ENCODE data around the gene MAP1LC3C.

The MAP1LC3C gene

DNA sequence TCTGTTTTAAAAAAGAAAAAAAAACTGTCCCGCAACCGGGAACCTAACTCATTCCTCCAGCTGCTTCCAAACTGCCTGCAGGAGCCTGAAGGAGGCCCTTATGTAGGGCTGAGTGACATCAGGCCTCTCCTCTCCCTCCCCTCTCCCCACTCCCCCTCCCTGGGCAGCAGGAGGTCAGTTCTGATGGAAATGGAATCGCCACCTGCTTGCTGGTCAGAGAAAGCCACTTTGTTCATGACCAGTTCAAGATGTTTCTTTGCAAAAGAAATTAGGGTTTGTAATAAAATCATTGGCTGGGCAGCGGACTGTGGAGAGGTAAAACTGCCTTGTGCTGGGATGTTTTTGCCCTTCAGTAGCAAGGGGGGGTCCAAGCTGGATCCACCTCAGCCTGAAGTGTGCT is at the start of gene MAP1LC3C:
MAP1LC3C (minus strand) TSS at position 73 of the 400 bp plus-strand sequence. CDS start 90 bp downstream, outside the sequence.
- no peak for DNase-seq (ENCODE audit: low read depth)

DNA sequence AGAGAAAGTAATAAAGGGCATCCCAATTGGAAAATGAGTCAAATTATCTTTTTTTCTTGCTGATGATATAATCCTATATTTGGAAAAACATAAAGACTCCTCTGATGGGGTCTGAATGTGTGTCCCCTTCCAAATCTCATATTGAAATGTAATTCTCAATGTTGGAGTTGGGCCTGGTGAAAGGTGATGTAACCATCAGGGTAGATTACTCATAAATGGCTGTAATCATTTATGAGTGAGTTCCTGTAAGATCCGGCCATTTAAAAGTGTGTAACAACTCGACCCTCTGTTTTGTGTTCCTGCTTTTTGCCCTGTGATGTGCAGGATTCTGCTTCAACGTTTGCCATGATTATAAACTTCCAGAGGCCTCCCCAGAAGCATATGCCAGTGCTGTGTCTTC is 44.3 kb upstream of the MAP1LC3C start:
- DNase-seq (ENCODE audit: low read depth), result no peak

DNA sequence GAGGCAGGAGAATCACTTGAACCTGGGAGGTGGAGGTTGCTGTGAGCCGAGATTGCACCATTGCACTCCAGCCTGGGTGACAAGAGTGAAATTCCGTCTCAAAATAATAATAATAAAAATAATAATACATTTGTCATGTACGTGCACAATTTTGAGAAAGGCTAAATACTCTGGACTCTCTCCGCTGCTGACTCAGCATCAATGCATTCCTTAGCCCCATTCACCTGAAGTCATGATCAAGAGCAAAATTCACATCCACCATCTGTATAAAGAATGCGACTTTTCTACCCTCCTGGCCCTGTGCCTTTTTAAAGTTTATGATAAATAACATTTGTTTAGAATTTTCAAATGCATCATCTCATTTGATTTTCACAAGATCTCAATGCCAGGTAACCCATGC is 35.5 kb upstream of the MAP1LC3C start:
- DNase-seq (ENCODE audit: low read depth), result no peak

DNA sequence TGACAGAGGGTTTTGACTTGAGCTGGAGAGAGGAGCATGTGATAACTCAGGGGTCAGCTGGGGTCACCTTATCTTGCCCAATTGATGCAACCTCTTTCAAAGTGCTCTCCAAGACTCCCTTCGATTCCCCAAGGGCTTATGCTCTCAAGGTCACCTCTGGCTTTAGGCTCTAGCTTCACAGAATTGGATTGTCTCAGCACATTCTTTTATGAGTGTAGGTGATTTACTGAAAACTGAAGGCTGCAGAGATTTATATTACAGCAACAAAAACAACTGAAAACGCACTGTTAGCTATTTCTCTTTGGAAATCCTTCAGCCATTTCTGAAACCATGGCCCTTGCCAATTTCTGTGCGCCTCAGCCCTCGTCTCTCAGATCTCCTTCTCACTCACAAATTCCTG is 34.5 kb upstream of the MAP1LC3C start:
- no peak for DNase-seq (ENCODE audit: low read depth)

DNA sequence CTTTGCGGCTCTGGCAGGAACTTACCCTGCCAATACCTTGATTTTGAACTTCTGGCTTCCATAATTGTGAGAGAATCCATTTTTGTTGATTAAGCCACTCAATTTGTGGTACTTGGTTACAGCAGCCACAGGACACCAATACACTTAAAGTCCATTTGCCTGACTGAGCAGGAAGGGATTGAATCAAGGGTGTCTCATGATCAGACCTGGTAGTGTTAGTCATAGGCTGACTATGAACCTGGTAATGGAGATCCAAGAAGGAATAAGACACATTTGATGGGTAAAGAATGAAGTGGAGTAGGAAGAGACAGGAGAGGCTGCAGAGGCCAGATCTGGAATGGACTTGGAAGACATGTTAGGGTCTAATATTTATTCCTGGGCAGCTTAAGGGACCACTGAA is 31.2 kb upstream of the MAP1LC3C start:
- DNase-seq (ENCODE audit: low read depth), result no peak

DNA sequence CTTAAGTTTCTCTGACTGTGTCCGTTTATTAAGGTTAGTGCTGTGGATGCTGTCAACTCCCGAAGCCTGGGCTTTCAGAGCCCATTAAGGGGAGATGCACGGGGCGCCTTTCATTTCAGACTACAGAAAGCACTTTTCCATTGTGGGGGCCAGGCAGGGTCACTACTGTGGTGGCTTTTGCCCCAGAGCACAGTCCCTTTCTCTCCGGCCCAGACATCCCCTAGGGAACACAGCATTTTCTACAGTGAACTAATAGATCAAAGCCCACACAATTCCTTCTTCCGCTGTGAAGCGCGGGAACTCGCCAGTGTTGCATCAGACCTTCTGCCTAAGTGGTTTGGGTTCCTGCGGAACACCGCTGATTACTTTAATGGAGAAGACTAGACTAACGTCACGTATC is 26.8 kb upstream of the MAP1LC3C start:
- no peak for DNase-seq (ENCODE audit: low read depth)

DNA sequence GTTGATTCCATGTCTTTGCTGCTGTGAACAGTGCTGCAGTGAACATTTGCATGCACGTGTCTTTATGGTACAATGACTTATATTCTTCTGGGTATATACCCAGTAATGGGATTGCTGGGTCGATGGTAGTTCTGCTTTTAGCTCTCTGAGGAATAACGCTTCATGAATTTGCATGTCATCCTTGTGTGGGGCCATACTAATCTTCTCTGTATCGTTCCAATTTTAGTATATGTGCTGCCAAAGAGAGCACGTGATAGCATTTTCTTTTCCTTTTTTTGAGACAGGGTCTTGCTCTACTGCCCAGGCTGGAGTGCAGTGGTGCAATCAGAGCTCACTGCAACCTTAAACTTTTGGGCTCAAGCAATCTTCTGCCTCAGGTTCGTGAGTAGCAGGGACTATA is 24.9 kb upstream of the MAP1LC3C start:
- DNase-seq (ENCODE audit: low read depth), result no peak

DNA sequence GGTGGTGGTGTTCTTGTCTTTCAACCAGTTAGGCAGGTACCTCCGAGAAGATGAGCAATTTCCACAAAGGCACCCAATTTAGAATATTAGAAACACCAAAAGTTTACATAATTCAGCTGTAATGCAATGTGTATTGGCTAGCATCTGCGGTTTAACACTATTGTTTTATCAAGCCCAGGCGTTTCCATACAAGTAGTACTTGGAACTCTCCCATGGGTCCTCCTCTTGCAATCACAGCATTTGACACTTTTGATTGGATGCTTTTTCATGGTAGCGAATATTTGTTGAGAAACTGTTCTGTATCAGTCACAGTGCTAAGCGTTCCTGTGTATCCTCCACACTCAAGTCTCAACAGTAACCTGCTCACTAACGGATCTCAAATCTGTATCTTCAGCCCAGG is 20.1 kb upstream of the MAP1LC3C start:
- no peak for DNase-seq (ENCODE audit: low read depth)

DNA sequence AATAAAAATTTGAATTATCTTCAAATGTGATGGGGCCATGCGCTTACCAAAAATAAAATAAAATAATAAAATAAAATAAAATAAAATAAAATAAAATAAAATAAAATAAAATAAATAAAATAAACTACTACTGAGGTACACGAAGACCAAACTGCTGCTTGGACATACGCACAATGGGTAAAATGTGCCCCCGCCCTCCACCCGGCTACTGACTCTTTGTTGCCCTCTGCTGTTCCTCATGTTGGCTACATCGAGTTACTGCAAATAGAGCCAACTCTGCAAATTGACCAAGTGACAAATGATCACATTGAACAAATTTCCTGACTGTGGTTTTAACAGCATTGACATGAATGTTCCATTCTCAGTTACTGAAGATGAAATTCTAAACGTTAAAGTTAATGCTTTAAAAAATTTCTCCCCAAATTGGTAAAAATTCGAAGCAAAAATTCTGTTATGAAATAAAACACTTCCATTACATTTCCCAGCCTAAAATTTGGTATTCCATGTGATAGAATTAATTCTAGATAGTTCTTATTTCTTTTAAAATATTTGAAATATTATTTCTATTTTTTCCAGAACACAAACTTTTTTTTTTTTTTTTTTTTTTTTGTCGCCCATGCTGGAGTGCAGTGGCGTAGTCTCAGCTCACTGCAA is 18.8 kb upstream of the MAP1LC3C start:
- DNase-seq (ENCODE audit: low read depth), result peak; percentile 16

DNA sequence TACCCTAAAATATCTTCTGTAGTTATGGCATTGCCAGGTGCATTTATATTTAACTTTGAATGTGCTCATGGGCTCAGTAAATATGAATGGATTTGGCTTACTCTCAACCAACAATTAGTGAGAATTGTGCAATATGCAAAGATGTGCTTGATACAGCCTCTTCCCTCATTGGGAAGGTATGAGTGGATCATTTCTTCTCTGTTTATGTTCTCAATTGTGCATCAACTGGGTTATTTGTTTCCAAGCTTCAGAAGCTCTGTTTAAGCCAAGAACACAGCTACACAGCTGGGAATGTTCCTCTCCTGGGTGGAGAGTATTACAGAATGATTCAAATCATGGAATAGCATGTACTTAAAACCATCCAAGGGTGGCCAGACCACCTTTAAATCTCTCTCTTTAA is 17.6 kb upstream of the MAP1LC3C start:
- no peak for DNase-seq (ENCODE audit: low read depth)

DNA sequence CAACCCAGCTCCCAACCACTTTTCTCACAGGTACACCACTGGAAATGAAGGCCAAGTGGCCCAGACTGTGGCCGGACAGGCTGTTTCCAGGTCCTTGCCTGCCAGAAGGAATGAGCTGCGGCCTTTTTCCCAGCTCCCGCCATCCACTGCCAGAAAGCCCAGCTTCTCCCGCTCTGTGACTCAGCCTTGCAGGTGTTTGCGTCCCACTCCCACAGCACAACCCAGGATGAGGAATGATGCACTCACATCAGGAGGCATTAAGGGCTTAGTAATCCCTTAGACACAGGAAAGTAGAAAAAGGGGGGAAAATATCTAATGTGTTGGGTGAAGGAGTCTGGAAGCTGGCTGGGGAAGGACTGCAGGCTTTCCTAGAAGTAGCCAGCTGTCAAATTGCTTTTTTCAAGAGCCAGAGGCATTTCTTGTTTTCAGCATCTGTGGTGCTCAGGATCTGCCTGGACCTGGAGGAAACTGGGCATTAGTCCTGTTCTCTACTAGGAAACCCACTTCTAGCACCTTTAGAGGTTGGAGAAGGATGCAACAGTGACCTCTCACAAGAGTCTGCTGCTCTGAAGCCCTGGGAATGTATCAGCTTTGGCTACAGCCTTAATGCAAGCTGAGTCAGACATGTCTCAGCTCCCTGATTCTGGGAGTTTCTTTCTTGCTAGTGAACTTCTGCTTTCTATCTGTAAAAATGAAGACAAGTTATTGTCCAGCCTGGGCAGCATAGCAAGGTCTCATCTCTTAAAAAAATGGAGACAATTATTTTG is 13.2 kb upstream of the MAP1LC3C start:
- DNase-seq (ENCODE audit: low read depth), result no peak

DNA sequence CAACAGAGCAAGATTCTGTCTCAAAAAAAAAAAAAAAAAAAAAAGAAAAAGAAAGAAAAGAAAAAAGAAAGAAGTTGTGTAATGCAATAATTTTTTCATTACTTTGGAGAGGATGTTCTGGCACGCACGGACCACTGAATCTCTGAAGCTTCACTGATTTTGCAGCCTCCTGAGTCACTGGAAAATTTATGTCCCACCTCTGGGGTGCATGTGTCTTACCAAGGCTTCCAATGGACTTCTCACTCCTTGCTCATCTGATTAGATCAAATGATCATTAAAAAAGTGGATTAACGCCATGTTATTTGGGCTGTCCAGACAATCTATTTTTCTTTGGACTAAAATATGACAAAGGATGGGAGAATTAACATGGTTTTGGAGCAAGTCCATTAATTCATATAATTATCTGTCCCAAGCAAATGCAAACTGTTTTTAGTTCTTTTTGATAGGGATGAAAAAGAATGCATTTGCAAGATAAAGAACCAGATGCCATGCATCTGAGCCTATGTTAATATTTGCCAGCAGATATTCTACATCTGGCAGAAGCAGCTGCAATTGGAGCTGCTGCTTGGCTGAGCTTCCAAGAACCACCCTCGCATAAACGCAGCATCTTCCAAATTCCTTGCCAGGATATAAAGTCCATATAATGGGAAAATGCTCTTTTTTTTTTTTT is 10.1 kb upstream of the MAP1LC3C start:
- DNase-seq (ENCODE audit: low read depth), result no peak

DNA sequence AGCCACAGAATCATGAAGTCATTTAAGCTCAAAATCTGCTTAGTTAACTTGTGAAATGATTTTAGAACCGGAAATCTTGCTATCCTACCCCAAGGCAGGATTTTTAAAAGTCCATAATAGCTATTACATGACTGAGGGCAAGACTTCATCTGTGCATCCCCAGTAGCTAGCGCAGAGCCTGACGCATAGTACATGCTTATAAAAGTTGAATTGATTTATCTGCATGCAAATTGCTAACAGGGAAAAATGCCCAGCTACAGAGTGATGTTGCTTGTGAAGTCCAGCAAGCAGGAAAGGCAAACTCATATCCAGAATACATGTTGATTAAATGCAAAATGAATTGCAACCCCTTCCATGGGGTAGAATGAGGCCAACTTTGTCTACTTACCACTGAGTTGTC is 8.1 kb upstream of the MAP1LC3C start:
- no peak for DNase-seq (ENCODE audit: low read depth)

DNA sequence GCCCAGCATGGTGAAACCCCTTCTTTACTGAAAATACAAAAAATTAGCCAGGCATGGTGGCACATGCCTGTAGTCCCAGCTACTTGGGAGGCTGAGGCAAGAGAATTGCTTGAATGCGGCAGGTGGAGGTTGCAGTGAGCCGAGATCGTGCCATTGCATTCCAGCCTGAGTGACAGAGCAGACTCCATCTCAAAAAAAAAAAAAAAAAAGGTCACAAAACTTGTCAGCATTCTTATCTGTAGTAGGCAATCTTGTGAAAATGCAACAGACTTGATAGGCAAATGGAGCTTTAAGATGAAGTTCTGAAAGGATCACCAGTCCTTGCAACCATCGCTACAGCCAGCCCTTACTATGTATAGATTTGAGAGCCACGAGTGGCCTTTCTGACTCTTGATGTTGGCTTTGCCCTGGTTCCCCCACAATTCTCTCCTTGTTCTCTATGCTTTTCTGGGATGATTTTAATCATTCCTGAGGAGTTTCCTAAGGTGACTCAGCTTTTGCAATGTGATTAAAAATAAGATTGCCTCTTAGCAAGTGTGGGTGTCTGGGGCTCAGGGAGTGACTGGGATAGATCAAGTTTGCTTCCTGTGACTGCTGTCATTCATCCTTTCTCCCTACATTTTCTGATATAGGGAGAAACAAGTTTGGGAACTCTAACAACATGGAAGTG is 7.1 kb upstream of the MAP1LC3C start:
- DNase-seq (ENCODE audit: low read depth), result no peak

DNA sequence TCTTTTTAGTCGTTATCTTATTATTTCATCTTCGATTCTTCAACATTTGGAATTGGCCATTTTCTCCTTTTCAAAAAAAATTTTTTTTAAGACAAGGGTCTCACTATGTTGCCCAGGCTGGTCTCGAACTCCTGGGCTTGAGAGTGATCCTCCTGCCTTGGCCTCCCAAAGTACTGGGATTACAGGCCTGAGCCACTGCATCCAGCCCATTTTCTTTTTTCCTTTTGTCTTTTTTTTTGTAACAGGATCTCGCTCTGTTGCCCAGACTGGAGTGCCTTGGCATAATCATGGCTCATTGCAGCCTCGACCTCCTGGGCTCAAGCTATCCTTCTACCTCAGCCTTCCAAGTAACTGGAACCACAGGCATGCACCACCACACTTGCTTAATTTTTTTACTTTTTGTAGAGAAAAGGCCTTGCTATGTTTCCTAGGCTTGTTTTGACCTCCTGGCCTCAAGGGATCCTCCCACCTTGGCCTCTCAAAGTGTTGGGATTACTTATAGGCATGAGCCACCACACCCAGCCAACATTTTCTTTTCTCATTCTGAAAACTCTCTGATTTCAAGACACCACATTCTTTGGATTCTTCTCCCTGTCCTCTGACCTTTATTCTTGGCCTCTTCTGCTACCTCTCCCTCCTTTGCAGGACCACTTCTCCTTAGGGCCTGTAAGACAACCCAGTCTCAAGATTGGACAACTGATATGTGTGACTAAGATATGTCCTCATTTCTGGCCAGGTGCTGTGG is 6.0 kb upstream of the MAP1LC3C start:
- DNase-seq (ENCODE audit: low read depth), result no peak

DNA sequence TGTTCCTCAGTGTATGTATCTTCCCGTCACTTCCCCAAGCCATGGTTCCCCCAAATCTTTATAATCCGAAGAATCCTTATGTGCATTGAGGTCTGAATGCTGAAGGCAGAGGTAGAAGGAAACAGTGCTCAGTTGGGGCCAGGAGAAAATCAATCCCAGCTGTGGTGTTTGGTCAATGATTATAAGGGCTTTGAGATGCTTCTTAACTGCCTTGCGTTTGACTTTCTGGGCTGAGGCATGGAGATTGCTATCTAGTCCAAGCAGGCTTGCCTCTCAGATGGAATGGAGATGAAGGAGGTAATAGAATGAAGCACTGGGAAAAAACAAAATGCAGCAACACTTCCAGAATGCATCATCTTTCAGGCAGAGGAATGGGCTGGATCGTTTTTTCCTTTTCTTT is 3.6 kb upstream of the MAP1LC3C start:
- no peak for DNase-seq (ENCODE audit: low read depth)

DNA sequence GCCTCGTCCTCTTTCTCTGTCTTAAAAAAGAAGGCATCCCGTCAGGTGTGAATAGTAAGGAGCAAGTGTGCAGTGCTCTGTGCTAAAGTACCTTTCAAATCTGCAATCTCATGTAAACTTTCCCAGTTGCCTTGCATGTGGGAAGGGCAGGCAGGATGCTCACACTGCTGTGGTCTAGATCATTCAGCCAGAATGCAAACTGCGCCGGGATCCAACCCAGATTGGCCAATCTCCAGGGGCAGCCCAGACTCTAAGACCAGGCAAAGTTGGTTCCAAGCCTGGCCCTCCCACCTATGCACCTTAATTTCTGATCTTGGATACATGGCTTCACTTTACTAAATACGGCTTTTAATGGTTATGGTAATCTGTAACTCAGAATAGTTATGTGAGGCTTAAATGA is 3.2 kb upstream of the MAP1LC3C start:
- no peak for DNase-seq (ENCODE audit: low read depth)

DNA sequence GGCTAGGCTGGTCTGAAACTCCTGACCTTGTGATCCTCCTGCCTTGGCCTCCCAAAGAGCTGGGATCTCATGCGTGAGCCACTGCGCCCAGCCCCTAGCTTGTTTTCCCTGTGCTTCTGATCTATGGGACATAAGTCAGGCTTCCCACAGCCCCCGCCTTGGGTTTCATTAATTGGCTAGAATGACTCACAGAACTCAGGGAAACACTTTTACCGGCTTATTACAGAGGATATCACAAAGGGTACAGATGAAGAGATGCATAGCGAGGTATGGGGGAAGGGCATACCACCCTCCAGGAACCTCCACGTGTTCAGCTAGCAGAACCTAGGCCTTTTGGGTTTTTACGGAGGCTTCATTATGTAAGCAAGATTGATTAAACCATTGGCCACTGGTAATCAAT is 1.5 kb upstream of the MAP1LC3C start:
- no peak for DNase-seq (ENCODE audit: low read depth)

DNA sequence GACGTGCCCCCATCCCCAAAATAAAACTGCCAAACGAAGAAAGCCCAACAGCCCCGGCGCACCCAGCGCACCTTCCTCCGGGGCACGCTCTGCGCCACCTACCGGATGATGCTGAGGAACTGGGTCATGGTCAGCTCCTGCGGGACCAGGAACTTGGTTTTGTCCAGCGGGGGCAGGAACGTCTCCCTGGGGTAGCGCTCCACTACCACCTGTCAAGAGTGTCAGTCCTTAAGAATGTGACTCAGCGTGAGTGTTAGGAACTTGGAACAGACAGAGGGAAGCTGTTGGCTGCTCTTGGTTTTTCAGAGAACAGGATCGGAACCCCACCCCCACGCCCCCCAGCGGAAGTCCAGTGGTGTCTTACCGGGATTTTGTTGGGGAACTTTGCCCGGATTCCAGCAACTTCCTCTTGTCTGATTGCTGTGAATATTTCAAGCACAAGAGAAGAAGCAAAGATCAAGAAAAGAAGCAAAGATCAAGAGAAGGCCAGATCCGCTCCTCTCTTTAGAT is 431 bp downstream of the MAP1LC3C start:
- DNase-seq (ENCODE audit: low read depth), result peak; percentile 35

DNA sequence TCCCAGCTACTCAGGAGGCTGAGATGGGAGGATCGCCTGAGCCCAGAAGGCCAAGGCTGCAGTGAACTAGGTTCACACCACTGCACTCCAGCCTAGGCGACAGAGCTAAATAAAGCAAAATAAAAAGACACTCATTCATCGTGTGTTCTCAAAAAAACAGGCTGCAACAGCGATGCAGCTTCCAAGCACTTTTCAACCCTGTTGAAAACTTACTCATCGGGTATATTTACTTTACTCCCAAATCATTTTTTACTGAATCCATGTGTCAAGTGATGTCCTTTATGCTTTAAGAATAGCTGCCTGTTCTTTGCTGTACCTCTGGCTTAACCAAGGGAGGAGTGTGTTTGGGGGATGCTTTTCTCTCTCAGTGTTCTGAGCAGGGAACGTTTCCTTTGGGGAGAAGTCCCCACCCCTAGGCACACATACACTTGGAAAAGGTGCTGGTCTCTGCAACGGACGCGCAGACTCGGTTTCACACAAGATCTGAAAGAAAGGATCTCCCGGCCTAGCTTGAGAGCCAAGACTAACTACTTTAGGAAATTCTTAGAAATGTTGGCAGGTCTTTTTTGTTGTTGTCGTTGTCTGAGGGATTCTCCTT is 1.4 kb downstream of the MAP1LC3C start:
- no peak for DNase-seq (ENCODE audit: low read depth)

DNA sequence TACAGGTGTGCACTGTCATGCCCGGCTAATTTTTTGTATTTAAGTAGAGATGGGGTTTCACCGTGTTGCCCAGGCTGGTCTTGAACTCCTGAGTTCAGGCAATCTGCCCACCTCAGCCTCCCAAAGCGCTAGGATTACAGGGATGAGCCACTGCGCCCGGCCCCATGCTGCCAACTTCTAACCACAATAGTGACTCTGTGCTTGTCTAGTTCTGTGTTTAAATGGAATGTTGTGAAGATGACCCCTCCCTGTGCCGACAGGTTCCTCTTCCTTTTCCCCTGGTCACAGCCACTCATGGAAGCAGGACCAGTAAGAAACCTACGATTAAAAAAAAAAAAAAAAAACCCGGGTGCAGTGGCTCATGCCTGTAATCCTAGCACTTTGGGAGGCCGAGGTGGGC is 4.7 kb downstream of the MAP1LC3C start:
- DNase-seq (ENCODE audit: low read depth), result no peak

Data from activated T-cell treated with anti-CD3 and anti-CD28 coated beads for 48 hours (primary cell).